Measurements from ENCODE around the gene CTSC.

GRCh38 chr11:88358040-88358431 is 20.5 kb upstream of the CTSC start:
- TF ChIP-seq CTCF (IDR thresholded peaks at IDR 0.05) (no peak), EP300 (IDR thresholded peaks at IDR 0.05) (no peak)
